T1000 (cell line): ENCODE data around the gene MTOR.
A peak's percentile ranks its signal among the peaks of the same experiment; 100 is the strongest.
"Not testable (repeated sequence)": the region's sequence is repeated elsewhere in the genome, so short reads cannot be mapped to it uniquely, and the experiment has no call there.

Source experiments
- DNase-seq: peaks from one replicate; lab custom pipeline; 2025; ENCODE audit warnings: mixed read lengths; lab: John Stamatoyannopoulos, UW

Gene MTOR

GRCh38 chr1:11280719-11281376, 18.5 kb upstream of the MTOR start:
- DNase-seq, result no peak

DNA sequence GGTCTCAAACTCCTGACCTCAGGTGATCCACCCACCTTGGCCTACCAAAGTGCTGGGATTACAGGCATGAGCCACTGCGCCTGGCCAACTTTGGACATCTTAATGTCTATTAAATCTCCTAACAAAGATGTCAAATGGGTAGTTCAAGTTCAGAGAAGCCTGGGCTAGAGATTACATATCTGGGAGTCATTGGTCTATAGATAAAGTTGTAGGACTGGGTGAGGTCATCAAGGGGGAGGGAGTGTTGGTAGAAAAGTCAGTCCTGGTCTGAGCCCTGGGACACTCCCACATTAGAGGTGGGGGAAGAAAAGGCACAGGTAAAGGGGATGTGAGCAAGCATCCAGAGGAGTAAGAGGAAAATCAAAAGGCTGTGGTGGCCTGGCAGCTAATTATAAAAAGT, 17.3 kb upstream of the MTOR start:
- no peak for DNase-seq

DNA sequence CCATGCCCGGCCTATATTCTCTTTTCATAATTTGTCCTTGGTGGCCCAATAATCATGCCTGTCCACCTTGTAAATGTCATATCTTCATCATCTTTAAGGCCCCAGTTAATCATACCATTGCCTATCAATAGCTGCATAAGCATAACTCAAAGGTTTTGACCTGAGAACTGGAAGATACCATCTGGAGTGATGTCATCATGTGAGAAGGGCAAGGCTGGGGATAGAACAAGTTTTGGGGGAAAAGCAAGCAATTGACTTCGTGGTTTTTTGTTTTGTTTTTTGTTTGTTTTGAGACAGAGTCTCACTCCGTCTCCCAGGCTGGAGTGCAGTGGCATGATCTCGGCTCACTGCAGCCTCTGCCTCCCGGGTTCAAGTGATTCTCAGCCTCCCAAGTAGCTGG, 16.8 kb upstream of the MTOR start:
- DNase-seq, result no peak

DNA sequence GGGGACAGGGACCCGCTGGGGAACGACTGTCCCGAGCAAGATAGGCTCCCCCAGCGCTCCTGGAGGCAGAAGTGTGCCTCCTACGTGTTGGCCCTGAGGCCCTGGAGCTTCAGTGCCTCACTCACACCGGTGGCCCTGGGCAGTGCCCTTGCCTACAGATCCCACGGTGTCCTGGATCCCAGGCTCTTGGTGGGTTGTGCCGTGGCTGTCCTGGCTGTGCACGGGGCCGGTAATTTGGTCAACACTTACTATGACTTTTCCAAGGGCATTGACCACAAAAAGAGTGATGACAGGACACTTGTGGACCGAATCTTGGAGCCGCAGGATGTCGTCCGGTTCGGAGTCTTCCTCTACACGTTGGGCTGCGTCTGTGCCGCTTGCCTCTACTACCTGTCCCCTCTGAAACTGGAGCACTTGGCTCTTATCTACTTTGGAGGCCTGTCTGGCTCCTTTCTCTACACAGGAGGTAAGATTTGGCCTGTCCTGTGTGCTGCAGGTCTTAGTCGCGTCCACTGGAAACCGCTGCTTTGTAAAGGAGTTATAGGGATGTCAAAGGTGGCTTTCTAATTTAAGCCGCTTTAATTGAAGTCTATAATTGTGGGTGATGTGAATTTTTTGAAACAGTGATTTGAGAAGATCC, 11.4 kb upstream of the MTOR start:
- DNase-seq, result peak; percentile 42

GRCh38 chr1:11272832-11273594, 10.7 kb upstream of the MTOR start, which contains the start of gene UBIAD1:
Gene UBIAD1 (plus strand): TSS chr1:11273198. CDS start chr1:11273532, 334 bp downstream.
- peak; percentile 84 for DNase-seq

GRCh38 chr1:11272544-11272831, 10.1 kb upstream of the MTOR start:
- no peak for DNase-seq

- not testable (repeated sequence) for DNase-seq
Measured at GRCh38 chr1:11267350-11268337, 5.3 kb upstream of the MTOR start.

DNA sequence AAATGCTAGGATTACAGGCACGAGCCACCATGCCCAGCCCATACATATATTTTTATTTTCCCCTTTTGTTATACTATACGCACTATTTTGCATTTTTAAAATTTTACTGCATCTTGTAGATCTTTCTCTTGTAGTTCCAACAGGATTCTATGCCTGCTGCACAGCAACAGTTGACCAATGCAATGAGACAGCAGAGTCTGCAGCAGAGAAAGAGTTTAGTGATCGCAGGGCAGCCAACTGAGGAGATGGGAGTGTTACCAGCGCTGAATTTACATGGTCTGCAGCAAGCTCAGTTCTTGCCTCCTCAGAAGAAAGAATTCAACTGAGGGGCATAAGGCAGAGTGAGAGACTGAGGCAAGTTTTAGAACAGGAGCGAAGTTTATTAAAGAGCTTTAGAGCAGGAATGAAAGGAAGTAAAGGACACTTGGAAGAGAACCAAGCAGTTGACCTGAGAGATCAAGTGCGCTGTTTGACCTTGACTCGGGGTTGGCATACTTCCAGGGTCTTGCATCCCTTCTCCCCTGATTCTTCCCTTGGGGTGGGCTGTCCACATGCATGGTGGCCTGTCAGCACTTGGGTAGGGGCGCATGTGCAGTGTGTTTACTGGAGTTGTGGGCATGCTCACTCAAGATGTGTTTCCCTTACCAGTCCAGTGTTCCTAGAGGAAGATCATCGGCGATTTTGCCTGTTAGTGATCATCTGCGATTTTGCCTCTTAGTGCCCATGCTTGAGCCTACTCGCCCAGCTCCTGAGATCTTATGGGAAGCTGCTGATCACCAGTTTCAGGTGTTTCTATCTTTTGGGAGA, 4.1 kb upstream of the MTOR start:
- DNase-seq, result no peak

DNA sequence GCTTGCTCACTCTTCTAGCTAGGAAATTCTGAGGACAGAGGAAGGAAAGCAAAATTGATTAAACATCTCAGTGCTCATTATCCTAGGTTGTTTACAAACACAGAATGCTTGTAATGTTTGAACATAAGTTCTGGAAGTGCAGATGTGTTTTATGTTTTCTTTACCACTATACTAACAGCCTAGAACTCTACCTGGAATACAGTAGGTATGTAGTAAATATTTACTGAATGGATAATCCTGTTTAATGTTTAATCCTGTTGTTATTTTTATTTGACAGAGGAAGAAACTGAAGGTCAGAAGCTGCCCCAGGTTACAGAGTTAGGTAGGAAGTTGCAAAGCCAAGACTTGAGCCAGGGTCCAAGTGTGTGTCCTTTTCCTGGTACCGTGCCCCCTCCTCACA, 6.1 kb downstream of the MTOR start:
- DNase-seq, result no peak

GRCh38 chr1:11253226-11253625, 9.1 kb downstream of the MTOR start:
- no peak for DNase-seq

GRCh38 chr1:11252538-11252937, 9.8 kb downstream of the MTOR start:
- no peak for DNase-seq

GRCh38 chr1:11248169-11248568, 14.2 kb downstream of the MTOR start:
- no peak for DNase-seq

GRCh38 chr1:11245904-11246719, 16.2 kb downstream of the MTOR start:
- no peak for DNase-seq

- no peak for DNase-seq
Measured at GRCh38 chr1:11245248-11245647, 17.1 kb downstream of the MTOR start.

DNA sequence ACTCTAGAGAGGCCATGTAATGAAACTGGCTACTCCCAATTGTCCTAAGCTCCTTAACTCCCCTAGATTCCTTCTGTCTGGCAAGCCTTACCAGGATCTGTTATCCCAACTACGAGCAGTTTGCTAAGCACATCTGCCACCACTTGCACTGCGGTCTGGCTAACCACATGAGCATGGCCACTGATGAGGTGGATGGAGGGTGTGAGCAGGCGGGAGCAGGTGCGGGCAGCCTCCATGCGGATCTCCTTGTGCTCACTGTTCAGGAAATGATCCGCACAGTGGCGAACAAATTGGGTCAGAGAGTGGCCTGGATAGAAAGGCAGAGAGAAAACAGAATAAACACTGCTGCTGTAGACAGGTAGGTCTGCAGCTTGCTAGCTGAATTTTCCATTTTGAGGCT, 24.0 kb downstream of the MTOR start:
- no peak for DNase-seq

- DNase-seq, result no peak
Measured at GRCh38 chr1:11237356-11237755, 25.0 kb downstream of the MTOR start.

GRCh38 chr1:11233208-11233607, 29.1 kb downstream of the MTOR start:
- DNase-seq, result no peak

DNA sequence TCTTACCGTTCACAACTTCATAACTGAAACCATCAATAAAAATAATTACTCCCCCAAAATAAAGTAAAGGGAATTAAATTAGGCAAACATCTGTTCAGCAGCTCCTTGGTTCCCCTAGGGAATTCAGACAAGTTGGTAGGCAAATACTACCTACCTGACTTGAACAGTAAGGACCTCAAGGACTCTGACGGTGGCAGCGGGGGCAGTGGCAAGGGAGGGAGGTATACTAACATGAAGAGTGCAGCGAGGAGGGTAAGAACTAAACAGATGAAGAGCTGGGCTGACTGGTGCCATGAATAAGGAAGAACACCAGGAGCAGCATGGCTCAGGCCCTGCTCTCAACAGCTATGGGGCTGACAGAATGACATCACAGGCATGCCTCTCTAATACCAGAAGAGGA, 33.1 kb downstream of the MTOR start:
- DNase-seq, result no peak

GRCh38 chr1:11227106-11228077, 35.0 kb downstream of the MTOR start:
- no peak for DNase-seq
